Adrenal gland (tissue), 12 donors: ENCODE results near the gene ADGRB3. TPM values are rescaled to one million over a fixed set of nuclear protein-coding genes. Genes with fewer than 3 reads are reported as not detected.

Experiments used
- DNase-seq, 7 donors: peaks; one replicate each; pipeline ENCODE4 v3.0.0-alpha.2; 2019 to 2020
- H3K27ac ChIP-seq, 5 donors: fragments of 200-600 bp; sonication (generic) in 4 of 5; 1 replicate in 3 of 5; 2 replicates in 2 of 5; pipeline versions ENCODE4 v1.5.1 to v1.8.0; 2016 to 2020; ENCODE audit warnings: mild to moderate bottlenecking in 1 of 5
- H3K27me3 ChIP-seq: fragments of 200-600 bp; 2 replicates; pipeline ENCODE4 v1.8.0; 2021
- H3K36me3 ChIP-seq, 2 donors: fragments of 200-600 bp; replicated peaks in 1 of 2; 1 replicate in 1 of 2; 2 replicates in 1 of 2; pipeline versions ENCODE4 v1.5.1 to v1.8.0; 2018 to 2022
- H3K4me1 ChIP-seq, 2 donors: fragments of 200-600 bp; replicated peaks in 1 of 2; 1 replicate in 1 of 2; 2 replicates in 1 of 2; pipeline versions ENCODE4 v1.5.1 to v1.8.0; 2018 to 2021
- H3K4me3 ChIP-seq, 4 donors: fragments of 200-600 bp; sonication (generic) in 3 of 4; one replicate each; pipeline ENCODE4 v1.5.1; 2016 to 2018
- H3K9me3 ChIP-seq, 3 donors: fragments of 200-600 bp; sonication (generic) in 1 of 3; replicated peaks in 1 of 3; 1 replicate in 2 of 3; 2 replicates in 1 of 3; pipeline versions ENCODE4 v1.5.1 to v1.8.0; 2016 to 2021
- CTCF ChIP-seq, 6 experiments: fragments of 450-650 bp in 4 of 6; fragments of 200-600 bp in 2 of 6; sonication (generic) in 1 of 6; IDR thresholded peaks; 1 replicate in 5 of 6; 2 replicates in 1 of 6; pipeline versions ENCODE4 v1.5.1 to v1.8.0; 2016 to 2021; ENCODE audit warnings: antibody characterized with exemption in 6 of 6, mild to moderate bottlenecking in 2 of 6, moderate library complexity in 1 of 6
- POLR2A ChIP-seq, 2 donors: fragments of 450-650 bp; IDR thresholded peaks; one replicate each; pipeline ENCODE4 v1.6.1; 2017; ENCODE audit warnings: antibody characterized with exemption in 2 of 2, mild to moderate bottlenecking in 2 of 2, moderate library complexity in 1 of 2
- WGBS, 4 donors: extraction: QIAGEN DNeasy Blood & Tissue Kit in 2 of 4; methylation state at CpG; one replicate each; pipeline versions ENCODE4 v1.1.5 to v1.1.7; 2013 to 2017; 5-methylcytosine and 5-hydroxymethylcytosine counted together
- intact Hi-C, 2 donors: fragments of 100-400 bp; cut with DNase I; formaldehyde crosslinking; loops; one replicate each; pipeline versions ENCODE4 v1.14.1 to v1.15.0; 2022 to 2023
- polyA plus RNA-seq, 3 donors: library from polyadenylated mRNA; stranded (reverse); fragments of 200-250 nt in 2 of 3; fragments of 350-450 nt in 1 of 3; fragmentation: Illumina TruSeq in 1 of 3; extraction: RNeasy Lipid Tissue Mini Kit (QIAGEN cat#74804) in 1 of 3; gene quantifications; one replicate each; pipeline ENCODE4 v1.2.3, GENCODE V29; 2013 to 2014
- total RNA-seq, 9 donors: library from RNA; depleted of rRNA in 4 of 9; stranded (reverse); fragments of >200 nt in 4 of 9; fragments of 120-200 nt in 1 of 9; fragmentation: NEBNext Ultra II Directional in 1 of 9; extraction: Animal tissue kit (Norgen Biotek cat#: 25700) in 1 of 9; gene quantifications; one replicate each; pipeline versions ENCODE4 v1.1.0 to v1.2.4, GENCODE V29; 2013 to 2023
- donor health status: healthy with polysubstance abuse.
- donor health status: Bipolar disorder and iron deficiency.
- donor health status: DM: yes; HTN: yes; CAD: no.
- donor health status: DM: no; HTN: no; CAD: no.
- donor health status: DM: no; HTN: no; CAD: no.
- donor health status: DM: yes; HTN: yes; CAD: no.

The ADGRB3 gene
- total and polyA plus RNA-seq, 12 donors, result 1.3 to 9.0 (median 3.1) TPM

- no peaks in the 10 kb centered on the region for H3K4me1 ChIP-seq
- no peak for DNase-seq
- WGBS, 4 donors, result 87 to 95% (median 90%) methylated on average over 2 of the region's 2 CpGs
- H3K27ac ChIP-seq, result no peak overlapping the region
- H3K36me3 ChIP-seq, result no peaks in the 10 kb centered on the region
- H3K4me3 ChIP-seq, result no peak overlapping the region
- no peak for TF ChIP-seq POLR2A (IDR thresholded peaks at IDR 0.05)
- no peaks in the 10 kb centered on the region for H3K9me3 ChIP-seq
- H3K27me3 ChIP-seq, result no peaks in the 10 kb centered on the region
- intact Hi-C loops, result no loop called here
Measured at GRCh38 chr6:69086689-69087088, 451.6 kb downstream of the ADGRB3 start.

GRCh38 chr6:69089539-69089938 lies 454.5 kb downstream of the ADGRB3 start:
- no peaks in the 10 kb centered on the region for H3K9me3 ChIP-seq
- H3K36me3 ChIP-seq, result no peaks in the 10 kb centered on the region

GRCh38 chr6:69090132-69090531 lies 455.1 kb downstream of the ADGRB3 start:
- no peaks in the 10 kb centered on the region for H3K36me3 ChIP-seq
- no peak overlapping the region for H3K4me3 ChIP-seq
- no peaks in the 10 kb centered on the region for H3K27me3 ChIP-seq
- 67 to 77% (median 70%) methylated on average over 1 of the region's 1 CpG for WGBS, 4 donors
- TF ChIP-seq POLR2A (IDR thresholded peaks at IDR 0.05) (no peak), CTCF (IDR thresholded peaks at IDR 0.05) (no peak)
- H3K9me3 ChIP-seq, result no peaks in the 10 kb centered on the region
- H3K27ac ChIP-seq, result no peak overlapping the region
- peak in 1 of 7 donors; percentile 21 for DNase-seq
- H3K4me1 ChIP-seq, result no peaks in the 10 kb centered on the region
- intact Hi-C loops, result no loop called here

More at GRCh38 chr6:69089539-69089938, 454.5 kb downstream of the ADGRB3 start:
- TF ChIP-seq POLR2A (IDR thresholded peaks at IDR 0.05), result no peak
- no peak for TF ChIP-seq CTCF (IDR thresholded peaks at IDR 0.05)
- no peak overlapping the region for H3K4me3 ChIP-seq
- WGBS, 4 donors, result 73 to 87% (median 84%) methylated on average over 1 of the region's 1 CpG
- H3K27ac ChIP-seq, result no peak overlapping the region
- intact Hi-C loops, result no loop called here
- no peaks in the 10 kb centered on the region for H3K27me3 ChIP-seq
- DNase-seq, result no peak
- no peaks in the 10 kb centered on the region for H3K4me1 ChIP-seq

- H3K4me1 ChIP-seq, result no peaks in the 10 kb centered on the region
- H3K9me3 ChIP-seq, result no peaks in the 10 kb centered on the region
- H3K36me3 ChIP-seq, result no peaks in the 10 kb centered on the region
- H3K4me3 ChIP-seq, result no peak overlapping the region
- 70 to 91% (median 77%) methylated on average over 1 of the region's 1 CpG for WGBS, 4 donors
- no peaks in the 10 kb centered on the region for H3K27me3 ChIP-seq
- TF ChIP-seq POLR2A (IDR thresholded peaks at IDR 0.05) (no peak), CTCF (IDR thresholded peaks at IDR 0.05) (no peak)
- intact Hi-C loops, result no loop called here
- DNase-seq, result no peak
- H3K27ac ChIP-seq, result no peak overlapping the region
Measured at GRCh38 chr6:69096681-69097080, 461.6 kb downstream of the ADGRB3 start.

- Histone ChIP-seq H3K27me3 (no peaks in the 10 kb centered on the region), H3K36me3 (no peaks in the 10 kb centered on the region), H3K9me3 (no peaks in the 10 kb centered on the region), H3K27ac (no peak overlapping the region), H3K4me3 (no peak overlapping the region), H3K4me1 (no peaks in the 10 kb centered on the region)
- TF ChIP-seq POLR2A (IDR thresholded peaks at IDR 0.05) (no peak), CTCF (IDR thresholded peaks at IDR 0.05) (no peak)
- no peak for DNase-seq
- intact Hi-C loops, result no loop called here
Measured at GRCh38 chr6:69097948-69098347, 462.9 kb downstream of the ADGRB3 start.
